ENCODE measurements around the gene SIRT6. TPM values are rescaled to one million over a fixed set of nuclear protein-coding genes. Genes with fewer than 3 reads are reported as not detected.
"Not testable (repeated sequence)": the region's sequence is repeated elsewhere in the genome, so short reads cannot be mapped to it uniquely, and the experiment has no call there.

SIRT6 gene
- total RNA-seq, 1 donor from 2014 or later, result 7.7 TPM

DNA sequence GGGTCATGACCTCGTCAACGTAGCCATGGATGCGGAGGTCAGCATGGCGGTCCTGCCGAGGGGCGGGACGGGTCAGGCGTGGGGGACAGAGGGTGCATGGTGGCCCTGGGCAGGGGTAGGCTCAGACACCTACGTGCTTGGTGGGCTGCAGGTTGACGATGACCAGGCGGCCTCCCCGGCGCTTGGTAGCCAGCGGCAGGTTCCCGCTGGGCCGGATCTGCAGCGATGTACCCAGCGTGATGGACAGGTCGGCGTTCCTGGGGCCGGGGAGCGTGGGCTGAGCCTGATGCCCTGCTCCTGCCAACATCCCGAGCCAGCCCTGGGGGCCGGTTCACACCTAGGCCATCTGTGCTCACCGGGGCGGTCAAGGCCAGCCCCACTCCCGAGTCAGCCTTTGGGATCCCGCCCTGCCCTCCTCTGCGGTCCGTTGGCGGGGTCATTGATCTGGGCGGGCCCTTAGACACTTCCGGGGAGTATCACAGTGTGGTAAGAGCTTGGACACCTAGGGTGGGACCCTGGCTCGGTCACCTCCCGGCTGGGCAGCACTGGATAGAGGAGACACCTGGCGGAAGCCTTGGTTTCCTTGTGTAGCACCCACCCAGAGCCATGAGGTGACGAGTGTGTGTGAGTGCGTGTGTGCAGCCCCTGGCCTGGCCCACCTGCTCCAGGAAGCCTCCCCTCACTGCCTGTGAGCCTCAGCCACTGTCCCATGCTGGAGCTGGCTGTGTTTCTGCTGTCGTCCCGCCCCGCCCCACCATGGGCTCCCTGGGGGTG is 7.3 kb downstream of the SIRT6 start:
- no peak for DNase-seq (ENCODE audit: low read depth in 2 of 2)

DNA sequence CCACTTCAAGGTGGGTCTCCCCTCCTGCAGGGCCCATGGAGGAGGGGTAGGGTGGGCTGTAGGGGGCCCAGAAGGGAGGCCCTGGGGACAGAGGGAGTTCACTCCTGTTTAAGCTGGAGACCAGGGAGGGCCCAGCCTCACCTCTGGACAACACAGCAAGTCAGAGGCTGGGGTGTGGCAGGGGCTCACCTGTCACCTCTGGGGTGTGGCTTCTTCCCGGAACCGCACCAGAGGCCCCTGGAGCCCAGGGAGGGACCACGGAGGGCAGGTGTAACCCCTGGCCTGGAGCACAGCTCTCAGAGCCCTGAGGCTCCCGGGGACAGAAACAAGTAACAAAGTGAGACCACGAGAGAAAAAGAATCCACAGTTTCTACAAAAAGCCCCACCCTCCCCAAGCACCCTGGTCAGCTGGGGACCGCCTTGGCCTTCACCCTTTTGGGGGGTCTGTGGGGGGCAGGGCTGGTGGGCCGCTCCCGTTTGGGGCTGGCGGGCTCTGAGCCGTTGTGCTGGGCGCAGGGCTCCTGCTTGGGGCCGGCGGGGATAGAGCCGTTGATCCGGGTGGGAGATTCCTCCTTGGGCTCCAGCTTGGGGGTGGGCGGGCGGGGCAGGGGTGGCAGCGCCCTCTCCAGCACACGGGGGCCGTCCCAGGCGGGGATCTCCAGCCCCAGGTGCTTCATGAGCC is 8.0 kb downstream of the SIRT6 start:
- no peak for DNase-seq (ENCODE audit: low read depth in 2 of 2)

- no peak for DNase-seq (ENCODE audit: low read depth in 2 of 2)
Observed at GRCh38 chr19:4173479-4174212, 8.7 kb downstream of the SIRT6 start.

DNA sequence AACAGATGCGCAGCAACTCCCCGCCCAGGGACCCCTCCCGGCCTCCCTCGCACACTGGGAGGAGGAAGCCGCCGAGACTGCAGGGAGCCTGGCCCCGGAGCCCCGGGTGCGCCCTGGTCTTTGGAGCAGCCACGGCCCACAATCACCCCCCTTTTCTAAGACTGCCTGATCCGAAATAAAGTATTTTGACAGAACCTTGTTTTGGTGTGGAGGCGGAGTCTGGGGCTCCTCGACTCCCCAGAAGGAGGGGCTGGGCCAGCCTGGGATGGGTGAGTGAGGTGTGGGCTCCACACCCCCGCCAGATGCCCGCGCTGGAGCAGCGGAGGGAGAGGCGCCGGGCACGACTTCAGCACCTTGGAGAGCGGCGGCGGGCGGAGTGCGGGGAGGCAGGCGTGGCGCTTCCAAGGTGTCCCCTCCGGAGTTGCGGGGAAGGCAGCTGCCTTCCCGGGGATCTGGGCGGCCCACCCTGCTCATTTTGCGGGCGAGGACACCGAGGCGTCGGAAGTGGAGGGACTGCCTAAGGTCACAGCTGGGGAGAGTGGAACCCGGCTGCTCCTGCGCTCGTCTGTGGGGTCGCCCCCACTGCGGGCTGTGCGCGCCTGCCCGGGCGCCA is 9.4 kb downstream of the SIRT6 start:
- peak; percentile 51 to 62 for DNase-seq (ENCODE audit: low read depth in 2 of 2)

GRCh38 chr19:4171676-4172075 is 10.7 kb downstream of the SIRT6 start:
- DNase-seq (ENCODE audit: low read depth in 2 of 2), result no peak

DNA sequence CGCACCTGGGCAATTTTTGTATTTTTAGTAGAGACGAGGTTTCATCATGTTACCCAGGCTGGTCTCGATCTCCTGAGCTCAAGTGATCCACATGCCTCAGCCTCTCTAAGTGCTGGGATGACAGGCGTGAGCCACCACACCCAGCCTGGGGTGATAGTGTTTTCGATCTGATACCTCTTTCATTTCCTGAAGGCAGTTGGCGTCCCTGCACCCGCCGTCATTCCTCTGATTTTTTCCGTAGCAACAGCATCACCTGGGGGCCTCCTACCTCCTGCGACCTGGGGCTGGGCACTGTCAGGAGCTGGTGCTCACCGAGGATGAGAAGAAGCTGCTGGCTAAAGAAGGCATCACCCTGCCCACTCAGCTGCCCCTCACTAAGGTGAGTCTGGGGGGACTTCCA is 18.1 kb downstream of the SIRT6 start:
- no peak for DNase-seq (ENCODE audit: low read depth in 2 of 2)

- no peak for DNase-seq (ENCODE audit: low read depth in 2 of 2)
Observed at GRCh38 chr19:4161415-4162077, 20.8 kb downstream of the SIRT6 start.

DNA sequence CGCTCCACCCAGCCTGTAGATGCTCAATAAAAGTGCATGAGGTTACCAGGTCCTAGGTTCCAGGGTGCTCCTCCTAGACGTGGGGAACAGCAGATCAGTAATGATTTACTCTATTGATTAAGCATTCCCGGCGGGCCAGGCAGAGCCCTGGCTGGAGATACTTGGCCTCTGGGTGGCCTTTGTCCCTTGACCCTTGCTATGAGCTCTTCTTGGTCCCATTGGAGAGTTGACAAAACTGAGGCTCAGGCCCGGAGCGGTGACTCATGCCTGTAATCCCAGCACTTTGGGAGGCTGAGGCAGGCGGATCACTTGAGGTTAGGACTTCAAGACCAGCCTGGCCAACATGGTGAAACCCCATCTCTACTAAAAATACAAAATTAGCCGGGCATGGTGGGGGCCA is 24.4 kb downstream of the SIRT6 start:
- DNase-seq (ENCODE audit: low read depth in 2 of 2), result not testable (repeated sequence)

DNA sequence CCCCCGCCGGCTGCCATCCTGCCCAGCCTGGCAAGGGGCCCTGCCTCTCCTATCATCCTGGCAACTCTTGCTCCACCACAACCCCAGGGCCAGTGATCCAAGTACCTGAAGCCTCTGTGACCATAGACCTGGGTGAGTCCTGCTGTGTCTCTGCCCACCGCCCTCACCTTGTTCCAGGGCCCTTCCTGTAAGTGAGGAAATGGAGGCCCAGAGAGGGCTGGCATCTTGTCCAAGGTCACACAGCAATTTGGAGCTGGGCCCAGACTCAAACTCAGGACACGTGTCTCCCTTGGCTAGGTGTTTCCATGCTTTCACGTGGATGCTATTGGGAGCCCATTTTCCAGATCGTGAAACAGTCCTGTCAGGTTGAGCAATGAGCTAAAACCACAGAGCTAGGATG is 25.2 kb downstream of the SIRT6 start:
- DNase-seq (ENCODE audit: low read depth in 2 of 2), result no peak

DNA sequence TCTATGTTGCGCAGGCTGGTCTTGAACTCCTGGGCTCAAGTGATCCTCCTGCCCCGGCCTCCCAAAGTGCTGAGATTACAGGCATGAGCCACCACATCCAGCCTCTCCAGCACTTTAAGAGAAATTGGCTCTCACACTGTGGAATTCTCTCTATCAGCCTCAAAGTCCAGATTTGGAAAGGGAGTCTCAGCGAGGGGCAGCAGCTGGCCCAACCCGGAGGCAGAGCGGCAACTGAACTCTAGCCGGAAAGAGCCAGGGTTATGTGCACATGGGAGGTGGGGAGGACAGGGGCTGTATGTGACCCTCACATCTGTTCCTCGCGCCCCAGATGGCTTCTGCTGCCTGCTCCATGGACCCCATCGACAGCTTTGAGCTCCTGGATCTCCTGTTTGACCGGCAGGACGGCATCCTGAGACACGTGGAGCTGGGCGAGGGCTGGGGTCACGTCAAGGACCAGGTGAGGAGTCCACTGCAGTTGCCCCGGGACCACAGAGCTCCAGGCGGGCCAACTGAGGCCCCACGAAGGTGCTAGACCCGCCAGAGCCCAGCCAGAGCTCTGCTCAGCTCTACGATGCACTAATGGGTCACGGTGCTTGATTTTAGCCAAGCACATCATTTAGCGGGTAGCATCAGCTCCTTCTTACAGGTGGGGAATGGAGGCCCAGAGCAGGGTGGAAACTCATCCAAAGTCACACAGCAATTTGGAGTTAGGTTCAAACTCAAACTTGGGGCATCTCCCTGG is 27.6 kb downstream of the SIRT6 start:
- DNase-seq (ENCODE audit: low read depth in 2 of 2), result no peak

GRCh38 chr19:4152241-4152998 is 29.9 kb downstream of the SIRT6 start:
- no peak for DNase-seq (ENCODE audit: low read depth in 2 of 2)

DNA sequence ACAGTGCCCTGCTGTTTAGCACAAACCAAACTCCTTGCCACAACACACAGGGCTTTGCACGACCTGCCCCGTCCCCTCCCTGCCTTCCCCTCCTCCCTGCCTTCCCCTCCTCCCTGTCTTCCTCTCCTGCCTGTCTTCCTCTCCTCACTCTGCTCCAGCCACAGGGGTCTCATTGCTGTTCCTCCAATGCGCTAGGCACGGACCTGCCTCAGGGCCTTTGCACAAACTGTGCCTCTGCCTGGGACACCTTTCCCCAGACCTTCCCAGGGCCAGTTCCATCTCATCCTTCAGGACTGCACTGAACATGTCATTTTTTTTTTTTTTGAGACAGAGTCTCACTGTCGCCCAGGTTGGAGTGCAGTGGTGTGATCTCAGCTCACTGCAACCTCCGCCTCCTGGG is 30.7 kb downstream of the SIRT6 start:
- DNase-seq (ENCODE audit: low read depth in 2 of 2), result no peak

GRCh38 chr19:4149518-4150288 is 32.7 kb downstream of the SIRT6 start:
- peak in 1 of 2 donors; percentile 16 for DNase-seq (ENCODE audit: low read depth in 2 of 2)

DNA sequence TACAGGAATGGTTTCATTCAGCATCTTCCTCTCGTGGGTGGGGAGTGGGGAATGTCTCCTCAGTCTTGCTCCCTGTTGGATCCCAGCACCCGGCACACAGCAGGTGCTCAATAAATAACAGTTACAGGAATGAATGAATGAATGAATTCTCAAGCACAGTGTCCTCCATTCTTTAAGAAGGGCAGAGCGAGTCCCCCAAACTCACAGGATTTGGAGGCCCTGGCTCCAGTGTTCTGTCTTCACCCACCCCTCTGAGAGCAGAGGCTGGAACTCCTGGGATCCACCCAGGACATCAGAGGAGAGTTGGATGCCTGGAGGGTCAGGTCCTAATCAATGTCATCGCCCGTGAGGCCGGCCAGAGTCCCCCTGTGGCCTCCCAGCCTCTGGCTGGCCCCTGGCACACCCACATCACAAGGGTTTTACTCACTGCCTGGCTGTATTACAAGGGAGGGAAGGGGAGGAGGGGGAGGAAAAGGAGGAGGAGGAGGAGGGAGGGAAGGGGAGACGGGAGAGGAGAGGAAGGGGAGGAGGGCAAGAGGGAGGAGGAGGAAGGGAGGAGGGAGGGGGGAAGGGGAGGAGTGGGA is 37.6 kb downstream of the SIRT6 start:
- DNase-seq (ENCODE audit: low read depth in 2 of 2), result peak in 1 of 2 donors; percentile 21

DNA sequence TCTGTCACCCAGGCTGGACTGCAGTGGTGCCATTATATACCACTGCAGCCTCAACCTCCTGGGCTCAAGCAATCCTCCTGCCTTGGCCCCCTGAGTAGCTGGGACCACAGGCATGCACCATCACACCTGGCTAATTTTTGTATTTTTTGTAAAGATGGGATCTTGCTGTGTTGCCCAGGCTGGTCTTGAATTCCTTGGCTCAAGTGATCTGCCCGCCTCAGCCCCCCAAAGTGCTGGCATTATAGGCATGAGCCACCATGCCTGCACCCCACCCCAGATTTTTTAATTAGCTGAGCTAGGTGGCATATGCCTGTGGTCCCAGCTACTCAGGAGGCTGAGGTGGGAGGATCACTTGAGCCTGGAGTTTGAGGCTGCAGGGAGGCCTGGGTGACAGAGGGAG is 39.4 kb downstream of the SIRT6 start:
- DNase-seq (ENCODE audit: low read depth in 2 of 2), result not testable (repeated sequence)

DNA sequence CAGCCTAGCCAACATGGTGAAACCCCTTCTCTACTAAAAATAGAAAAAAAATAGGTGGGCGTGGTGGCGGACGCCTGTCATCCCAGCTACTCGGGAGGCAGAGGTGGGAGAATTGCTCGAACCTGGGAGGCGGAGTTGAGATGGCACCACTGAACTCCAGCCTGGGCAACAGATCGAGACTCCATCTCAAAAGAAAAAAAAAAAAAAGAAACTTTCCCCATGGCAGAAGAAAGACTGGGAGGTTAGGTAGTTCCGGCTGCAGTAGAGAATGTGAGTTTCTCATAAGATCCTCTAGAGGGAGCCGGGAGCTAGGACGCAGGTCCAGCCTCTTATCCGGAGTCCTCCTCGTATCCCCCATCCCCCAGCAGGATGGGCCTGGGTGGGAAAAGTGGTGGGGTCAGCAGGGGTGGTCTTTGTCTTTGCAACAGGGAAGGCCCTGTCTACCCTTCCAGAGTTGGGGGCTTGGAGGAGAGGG is 42.1 kb downstream of the SIRT6 start:
- DNase-seq (ENCODE audit: low read depth in 2 of 2), result peak; percentile 72 to 77

GRCh38 chr19:4139614-4140236 is 42.6 kb downstream of the SIRT6 start:
- DNase-seq (ENCODE audit: low read depth in 2 of 2), result peak; percentile 58 to 60

GRCh38 chr19:4138445-4138844 is 43.9 kb downstream of the SIRT6 start:
- no peak for DNase-seq (ENCODE audit: low read depth in 2 of 2)

All from lung microvascular endothelial cell (primary cell).